ENCODE results near the gene CPXM1.

DNA sequence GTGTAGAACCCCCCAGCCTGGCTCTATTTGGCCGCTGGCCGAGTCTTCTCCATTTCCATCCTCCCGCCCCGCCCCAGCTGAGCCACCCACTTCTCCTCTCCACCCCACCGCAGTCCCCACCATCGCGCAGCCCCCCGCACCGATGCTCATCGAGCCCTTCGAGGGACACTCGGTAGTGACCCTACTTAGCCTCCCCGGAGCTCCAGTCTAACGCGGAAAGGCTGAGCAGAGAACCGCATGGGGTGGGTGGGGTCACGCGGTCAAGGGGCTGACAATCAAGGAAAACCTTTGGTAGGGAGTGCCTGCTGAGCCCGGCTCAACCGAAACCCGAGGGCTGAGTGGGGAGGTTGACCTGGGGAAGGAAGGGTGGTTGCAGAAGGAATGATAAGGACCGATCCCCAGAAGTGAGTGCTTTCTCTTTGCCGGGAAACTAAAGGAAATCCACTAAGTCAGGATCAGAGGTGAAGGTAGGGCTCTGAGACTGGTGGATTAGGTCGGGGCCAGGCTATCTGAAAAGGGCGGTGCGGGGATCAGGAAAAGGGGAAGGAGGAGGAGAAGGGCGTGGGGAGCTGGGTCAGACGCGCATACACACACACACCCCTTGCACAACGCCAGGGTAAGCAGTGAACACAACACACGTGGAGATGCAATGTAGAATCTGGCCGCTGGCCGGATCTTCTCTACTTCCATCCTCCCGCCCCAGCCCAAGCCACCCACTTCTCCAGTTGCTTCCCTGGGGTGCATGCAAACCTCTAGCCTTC lies 49.8 kb downstream of the CPXM1 start:
- TF ChIP-seq, protein P1, sequence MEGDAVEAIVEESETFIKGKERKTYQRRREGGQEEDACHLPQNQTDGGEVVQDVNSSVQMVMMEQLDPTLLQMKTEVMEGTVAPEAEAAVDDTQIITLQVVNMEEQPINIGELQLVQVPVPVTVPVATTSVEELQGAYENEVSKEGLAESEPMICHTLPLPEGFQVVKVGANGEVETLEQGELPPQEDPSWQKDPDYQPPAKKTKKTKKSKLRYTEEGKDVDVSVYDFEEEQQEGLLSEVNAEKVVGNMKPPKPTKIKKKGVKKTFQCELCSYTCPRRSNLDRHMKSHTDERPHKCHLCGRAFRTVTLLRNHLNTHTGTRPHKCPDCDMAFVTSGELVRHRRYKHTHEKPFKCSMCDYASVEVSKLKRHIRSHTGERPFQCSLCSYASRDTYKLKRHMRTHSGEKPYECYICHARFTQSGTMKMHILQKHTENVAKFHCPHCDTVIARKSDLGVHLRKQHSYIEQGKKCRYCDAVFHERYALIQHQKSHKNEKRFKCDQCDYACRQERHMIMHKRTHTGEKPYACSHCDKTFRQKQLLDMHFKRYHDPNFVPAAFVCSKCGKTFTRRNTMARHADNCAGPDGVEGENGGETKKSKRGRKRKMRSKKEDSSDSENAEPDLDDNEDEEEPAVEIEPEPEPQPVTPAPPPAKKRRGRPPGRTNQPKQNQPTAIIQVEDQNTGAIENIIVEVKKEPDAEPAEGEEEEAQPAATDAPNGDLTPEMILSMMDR (conservative IDR thresholded peaks at IDR 0.05; ENCODE audit: low read depth, low read length) = no peak
- no peak for TF ChIP-seq EZH2 (IDR thresholded peaks at IDR 0.05; ENCODE audit: low read length, unreplicated experiment)
- TF ChIP-seq EZH2phosphoT487 (IDR thresholded peaks at IDR 0.05; ENCODE audit: borderline replicate concordance, low read length) = no peak
